GM23248 (cell line): Measurements from ENCODE around the gene LAMA4. TPM values are rescaled to one million over a fixed set of nuclear protein-coding genes. Genes with fewer than 3 reads are reported as not detected.

Experiments
- DNase-seq: peaks from one replicate; pipeline ENCODE4 v3.0.0-alpha.2; 2015
- H2AFZ ChIP-seq: fragments of 200-600 bp; sonication (generic); 2 replicates; pipeline ENCODE4 v1.6.1; 2016; ENCODE audit warnings: antibody characterized with exemption
- H3F3A ChIP-seq: fragments of 200-600 bp; sonication (generic); 2 replicates; pipeline ENCODE4 v1.6.1; 2016; ENCODE audit warnings: mild to moderate bottlenecking, antibody characterized with exemption, mixed run types; ENCODE audit not compliant: insufficient read depth
- H3K27ac ChIP-seq: fragments of 200-600 bp; sonication (generic); 2 replicates; pipeline ENCODE4 v1.5.1; 2016; ENCODE audit warnings: mild to moderate bottlenecking
- H3K27me3 ChIP-seq: fragments of 200-600 bp; sonication (generic); replicated peaks from 2 replicates; pipeline ENCODE4 v1.6.1; 2016; ENCODE audit warnings: mild to moderate bottlenecking; ENCODE audit not compliant: insufficient read depth
- H3K36me3 ChIP-seq: fragments of 200-600 bp; sonication (generic); 2 replicates; pipeline ENCODE4 v1.6.1; 2016; ENCODE audit warnings: low read depth, mild to moderate bottlenecking
- H3K4me1 ChIP-seq: fragments of 200-600 bp; sonication (generic); 2 replicates; pipeline ENCODE4 v1.6.1; 2016; ENCODE audit warnings: mild to moderate bottlenecking; ENCODE audit not compliant: insufficient read depth
- H3K4me2 ChIP-seq: fragments of 200-600 bp; sonication (generic); one replicate; pipeline ENCODE4 v1.6.1; 2016; ENCODE audit warnings: mild to moderate bottlenecking; ENCODE audit not compliant: unreplicated experiment
- H3K4me3 ChIP-seq: fragments of 200-600 bp; sonication (generic); 2 replicates; pipeline ENCODE4 v1.5.1; 2016; ENCODE audit warnings: mild to moderate bottlenecking
- H3K79me2 ChIP-seq: fragments of 200-600 bp; sonication (generic); 2 replicates; pipeline ENCODE4 v1.6.1; 2016; ENCODE audit warnings: mild to moderate bottlenecking; ENCODE audit not compliant: insufficient read depth
- H3K9ac ChIP-seq: fragments of 200-600 bp; sonication (generic); 2 replicates; pipeline ENCODE4 v1.6.1; 2016; ENCODE audit warnings: mild to moderate bottlenecking
- H3K9me2 ChIP-seq: fragments of 200-600 bp; sonication (generic); 2 replicates; pipeline ENCODE4 v1.6.1; 2016; ENCODE audit warnings: mixed run types, mild to moderate bottlenecking, moderate library complexity; ENCODE audit not compliant: insufficient read depth
- H3K9me3 ChIP-seq: fragments of 200-600 bp; sonication (generic); one replicate; pipeline ENCODE4 v1.6.1; 2017; ENCODE audit warnings: low read depth
- H4K20me1 ChIP-seq: fragments of 200-600 bp; sonication (generic); 2 replicates; pipeline ENCODE4 v1.6.0; 2016; ENCODE audit not compliant: insufficient read depth
- EZH2 ChIP-seq: fragments of 200-600 bp; sonication (generic); IDR thresholded peaks from 2 replicates; pipeline ENCODE4 v1.6.1; 2018; ENCODE audit warnings: antibody characterized with exemption, mild to moderate bottlenecking; ENCODE audit not compliant: insufficient read depth, poor library complexity, severe bottlenecking
- EZH2phosphoT487 ChIP-seq: fragments of 200-600 bp; sonication (generic); IDR thresholded peaks from 2 replicates; pipeline ENCODE4 v1.6.1; 2018; ENCODE audit warnings: antibody characterized with exemption, moderate library complexity, mild to moderate bottlenecking, low read depth; ENCODE audit not compliant: insufficient read depth
- WGBS, 2 experiments: methylation state at CpG; one replicate each; pipeline ENCODE4 v1.1.6; 2015 to 2017; ENCODE audit warnings: low lambda C conversion rate in 2 of 2, low coverage in 1 of 2; ENCODE audit errors: missing lambda C conversion rate in 2 of 2; 5-methylcytosine and 5-hydroxymethylcytosine counted together
- in situ Hi-C: fragments of 300-500 bp; cut with MboI; formaldehyde crosslinking; loops from 2 replicates; pipeline ENCODE4 v1.15.0; 2020
- polyA plus RNA-seq: library from polyadenylated mRNA; unstranded; fragments of >200 nt; fragmentation: Nextera tagmentation; extraction: Ambion mirVana; gene quantifications from 2 replicates; pipeline ENCODE4 v1.2.1, GENCODE V29; 2016
- total RNA-seq: library from RNA; depleted of rRNA; stranded (reverse); fragments of >200 nt; shearing (Covaris generic); gene quantifications from 2 replicates; pipeline ENCODE4 v1.2.3, GENCODE V29; 2014

Gene LAMA4
- total and polyA plus RNA-seq, 2 experiments from 2014 or later, result 331 to 429 TPM

DNA sequence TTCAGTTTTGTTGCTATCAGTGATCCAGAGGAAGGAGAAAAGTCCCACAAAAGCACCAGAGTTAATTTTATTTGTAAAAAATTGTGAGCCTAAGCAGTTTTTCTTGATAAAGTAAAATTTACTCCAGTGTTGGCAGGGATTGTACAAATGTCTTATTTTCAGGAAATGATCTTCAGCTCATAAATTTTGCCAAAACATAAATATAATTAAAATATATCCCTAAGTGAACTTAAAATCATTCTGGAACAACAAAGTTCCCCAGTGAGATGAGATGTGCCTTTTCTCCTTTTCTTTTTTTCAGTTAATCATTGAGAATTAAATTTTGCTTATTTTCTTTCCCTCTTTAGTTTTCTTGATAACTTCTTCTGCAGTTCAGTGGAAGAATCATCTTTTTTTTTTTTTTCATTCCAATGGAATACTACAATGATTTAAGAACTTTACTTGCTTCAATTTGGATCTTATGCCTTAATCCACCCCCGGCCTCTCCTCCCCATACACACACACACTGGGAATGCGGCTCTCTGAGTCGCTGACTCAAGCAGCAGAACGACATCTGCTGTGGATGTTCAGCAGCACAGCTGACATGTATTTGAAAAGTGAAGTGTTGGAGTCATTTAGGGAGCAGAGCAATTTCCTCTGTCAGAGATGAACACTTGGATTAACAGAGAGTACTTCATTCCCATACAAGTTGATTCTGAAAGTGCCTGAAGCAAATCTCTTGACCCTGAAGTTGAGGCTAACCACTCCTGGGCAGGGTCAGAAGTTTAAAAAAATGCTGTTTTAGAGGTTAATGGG lies 27.7 kb upstream of the LAMA4 start:
- H3K9ac ChIP-seq, result peak overlapping the region; percentile 25
- WGBS, 2 experiments, result 0 to 1% methylated on average over 4 of the region's 4 CpGs
- in situ Hi-C loops, result no loop called here

DNA sequence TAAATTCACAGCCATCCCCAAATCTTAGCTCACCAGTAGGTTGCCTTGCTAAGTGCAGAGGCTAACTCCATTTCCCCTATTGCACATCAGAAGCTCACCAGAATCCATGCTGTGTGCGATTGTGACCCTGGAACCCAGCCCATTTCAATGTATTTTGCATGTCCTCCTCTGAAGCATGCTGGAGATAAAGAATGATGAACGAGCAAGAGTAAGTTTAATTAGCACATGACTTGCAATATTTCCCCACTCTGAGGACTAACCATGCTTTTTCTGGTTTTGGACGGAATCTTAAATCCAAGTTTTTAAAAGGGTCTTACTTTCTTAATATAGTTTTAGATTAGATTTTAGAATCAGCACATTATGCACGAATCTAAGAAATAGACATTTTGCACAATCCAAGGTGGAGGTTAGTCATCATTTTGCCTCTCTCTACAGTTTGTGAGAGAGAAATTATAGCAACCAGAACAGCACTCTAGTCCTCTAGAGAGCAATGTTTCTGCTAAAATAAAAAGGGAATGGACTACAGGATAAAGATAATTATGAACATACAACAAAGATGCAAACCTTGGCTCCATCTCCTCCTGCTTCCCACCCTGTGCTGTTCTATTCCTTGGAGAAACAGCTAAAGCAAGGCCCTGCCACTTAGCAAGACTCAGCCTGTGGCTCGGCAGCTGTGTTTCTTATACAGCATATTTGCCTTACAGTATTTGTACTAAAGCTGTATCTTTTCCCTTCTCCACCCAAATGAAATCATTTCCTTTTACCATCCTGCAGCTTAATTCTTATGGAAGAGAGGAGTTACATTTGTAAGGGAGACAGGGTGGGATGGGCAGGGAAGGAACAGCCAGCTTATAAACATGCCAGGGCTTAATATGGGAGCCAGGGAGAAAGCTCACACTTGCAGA lies 24.9 kb upstream of the LAMA4 start:
- H3K4me3 ChIP-seq, result 0 out of 2 replicates have a peak overlapping the region, but pooled peaks have one; percentile 0
- no peaks in the 10 kb centered on the region for H4K20me1 ChIP-seq
- H3K36me3 ChIP-seq, result no peaks in the 10 kb centered on the region
- peak overlapping the region; percentile 81 for H2AFZ ChIP-seq
- H3K9me2 ChIP-seq, result no peaks in the 10 kb centered on the region
- H3K79me2 ChIP-seq, result no peaks in the 10 kb centered on the region
- peak overlapping the region; percentile 23; the same call in 1 of the 2 replicates for H3K9ac ChIP-seq
- H3K4me2 ChIP-seq, result peak overlapping the region; percentile 44
- 12 to 14% methylated on average over 5 of the region's 5 CpGs for WGBS, 2 experiments
- in situ Hi-C loops, result no loop called here
- peaks cover 43% of the 10 kb centered on the region for H3K4me1 ChIP-seq
- no peak for TF ChIP-seq EZH2
- TF ChIP-seq EZH2phosphoT487, result no peak
- H3F3A ChIP-seq, result peaks cover 25% of the 10 kb centered on the region
- peak; percentile 64 for DNase-seq
- H3K27me3 ChIP-seq, result no peaks in the 10 kb centered on the region
- H3K27ac ChIP-seq, result peak overlapping the region; percentile 38
- H3K9me3 ChIP-seq, result no peaks in the 10 kb centered on the region

More for the DNA sequence above, 27.7 kb upstream of the LAMA4 start:
- TF ChIP-seq EZH2, result no peak
- no peak for TF ChIP-seq EZH2phosphoT487
- Histone ChIP-seq H3K4me2 (peak overlapping the region; percentile 56), H3K9me3 (no peaks in the 10 kb centered on the region), H3K27me3 (no peaks in the 10 kb centered on the region), H2AFZ (0 out of 2 replicates have a peak overlapping the region, but pooled peaks have one; percentile 11), H3K4me1 (peaks cover 43% of the 10 kb centered on the region), H3K27ac (peak overlapping the region; percentile 48), H3K36me3 (no peaks in the 10 kb centered on the region), H4K20me1 (no peaks in the 10 kb centered on the region), H3K79me2 (no peaks in the 10 kb centered on the region), H3F3A (peaks cover 25% of the 10 kb centered on the region), H3K4me3 (peak overlapping the region; percentile 36; the same call in 1 of the 2 replicates), H3K9me2 (no peaks in the 10 kb centered on the region)
- DNase-seq, result peak; percentile 96

DNA sequence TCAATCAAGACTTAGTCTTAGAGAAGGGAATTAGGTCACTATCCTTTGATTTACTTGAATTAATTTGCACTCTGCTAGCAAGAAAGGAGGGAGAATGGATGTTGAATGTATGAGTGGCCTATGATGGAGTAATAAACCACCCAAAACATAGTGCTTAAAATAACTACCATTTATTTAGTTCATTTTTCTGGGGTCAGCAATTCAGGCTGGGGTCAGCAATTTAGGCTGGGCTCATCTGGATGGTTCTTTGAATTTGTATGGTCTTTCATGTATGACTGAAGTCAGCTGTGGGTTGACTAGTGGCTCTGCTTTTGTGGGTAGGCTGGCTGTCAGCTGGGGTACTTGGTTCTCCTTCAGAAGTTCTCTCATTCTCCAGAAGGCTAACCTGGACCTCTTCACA lies 21.0 kb upstream of the LAMA4 start:
- H3K4me2 ChIP-seq, result no peak overlapping the region
- H3K36me3 ChIP-seq, result no peaks in the 10 kb centered on the region
- no peaks in the 10 kb centered on the region for H3F3A ChIP-seq
- peaks cover 17% of the 10 kb centered on the region for H3K4me1 ChIP-seq
- H3K9ac ChIP-seq, result no peak overlapping the region
- no peaks in the 10 kb centered on the region for H3K9me3 ChIP-seq
- in situ Hi-C loops, result no loop called here
- no peaks in the 10 kb centered on the region for H3K27me3 ChIP-seq
- TF ChIP-seq EZH2, result no peak
- H3K9me2 ChIP-seq, result no peaks in the 10 kb centered on the region
- H4K20me1 ChIP-seq, result no peaks in the 10 kb centered on the region
- no peak overlapping the region for H3K4me3 ChIP-seq
- no peak overlapping the region for H2AFZ ChIP-seq
- no peak for DNase-seq
- no peaks in the 10 kb centered on the region for H3K79me2 ChIP-seq
- H3K27ac ChIP-seq, result no peak overlapping the region

DNA sequence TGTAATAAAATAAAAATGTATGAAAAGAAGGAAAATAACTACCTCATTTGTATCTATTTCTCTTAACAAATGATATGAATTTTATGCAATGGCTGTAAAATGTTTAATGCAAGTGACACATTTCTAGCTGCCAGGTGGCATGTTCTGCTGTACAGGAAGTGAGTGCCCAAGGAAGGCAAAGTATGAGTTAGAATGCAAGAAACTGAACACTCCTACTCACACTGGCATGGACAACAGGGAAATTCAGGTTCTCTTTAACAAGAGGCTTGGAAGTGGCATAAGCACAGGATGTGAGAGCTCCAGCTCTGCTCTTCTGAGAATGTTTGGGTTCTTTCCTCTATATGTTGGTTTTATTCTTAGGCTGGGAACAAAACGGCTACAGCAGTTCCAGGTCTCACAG lies 20.4 kb upstream of the LAMA4 start:
- no peak overlapping the region for H3K9ac ChIP-seq
- no peak overlapping the region for H3K27ac ChIP-seq
- WGBS, 2 experiments, result 88 to 100% methylated on average over 1 of the region's 1 CpG
- H3K4me3 ChIP-seq, result no peak overlapping the region
- H4K20me1 ChIP-seq, result no peaks in the 10 kb centered on the region
- H3K9me3 ChIP-seq, result no peaks in the 10 kb centered on the region
- peaks cover 12% of the 10 kb centered on the region for H3K4me1 ChIP-seq
- peaks cover 2% of the 10 kb centered on the region; the same call in 1 of the 2 replicates for H3F3A ChIP-seq
- no peak for DNase-seq
- H3K27me3 ChIP-seq, result no peaks in the 10 kb centered on the region
- TF ChIP-seq EZH2phosphoT487 (no peak), EZH2 (no peak)
- H3K79me2 ChIP-seq, result no peaks in the 10 kb centered on the region
- in situ Hi-C loops, result no loop called here
- no peaks in the 10 kb centered on the region for H3K36me3 ChIP-seq
- H3K9me2 ChIP-seq, result no peaks in the 10 kb centered on the region
- no peak overlapping the region for H3K4me2 ChIP-seq
- no peak overlapping the region for H2AFZ ChIP-seq
